DOHH2 (cell line): ENCODE results near the gene RGCC.

Experiments used
- EZH2phosphoT487 ChIP-seq: fragments of 200-600 bp; sonication (generic); IDR thresholded peaks from 2 replicates; pipeline ENCODE4 v1.6.1; 2017; ENCODE audit warnings: borderline replicate concordance, mild to moderate bottlenecking, antibody characterized with exemption, low read length, moderate library complexity, mixed read lengths
- TF ChIP-seq, protein P1 (sequence below): fragments of 200-600 bp; sonication (generic); IDR thresholded peaks from one replicate; pipeline ENCODE4 v1.5.1; 2014; ENCODE audit warnings: antibody characterized with exemption, mild to moderate bottlenecking, low read depth, low read length; ENCODE audit not compliant: poor library complexity, severe bottlenecking

DNA sequence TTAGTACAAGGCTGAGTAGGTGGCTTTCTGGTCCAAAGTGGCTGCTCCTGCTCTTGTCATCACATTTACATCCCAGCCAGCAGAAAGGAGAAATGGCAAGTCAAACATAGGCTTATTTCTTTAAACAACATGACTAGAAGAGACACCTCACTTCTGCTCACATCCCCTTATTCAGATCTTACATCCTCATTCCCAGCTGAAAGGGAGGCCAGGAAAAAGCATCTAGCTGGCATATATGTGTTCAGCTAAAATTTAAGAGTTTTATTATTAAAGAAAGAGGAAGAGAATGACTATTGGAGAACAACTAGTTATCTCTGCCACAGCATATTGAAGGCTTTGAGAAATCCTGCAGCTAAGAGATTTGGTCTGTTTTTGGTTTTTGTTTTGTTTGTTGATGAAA lies 34.1 kb downstream of the RGCC start:
- TF ChIP-seq, protein P1, sequence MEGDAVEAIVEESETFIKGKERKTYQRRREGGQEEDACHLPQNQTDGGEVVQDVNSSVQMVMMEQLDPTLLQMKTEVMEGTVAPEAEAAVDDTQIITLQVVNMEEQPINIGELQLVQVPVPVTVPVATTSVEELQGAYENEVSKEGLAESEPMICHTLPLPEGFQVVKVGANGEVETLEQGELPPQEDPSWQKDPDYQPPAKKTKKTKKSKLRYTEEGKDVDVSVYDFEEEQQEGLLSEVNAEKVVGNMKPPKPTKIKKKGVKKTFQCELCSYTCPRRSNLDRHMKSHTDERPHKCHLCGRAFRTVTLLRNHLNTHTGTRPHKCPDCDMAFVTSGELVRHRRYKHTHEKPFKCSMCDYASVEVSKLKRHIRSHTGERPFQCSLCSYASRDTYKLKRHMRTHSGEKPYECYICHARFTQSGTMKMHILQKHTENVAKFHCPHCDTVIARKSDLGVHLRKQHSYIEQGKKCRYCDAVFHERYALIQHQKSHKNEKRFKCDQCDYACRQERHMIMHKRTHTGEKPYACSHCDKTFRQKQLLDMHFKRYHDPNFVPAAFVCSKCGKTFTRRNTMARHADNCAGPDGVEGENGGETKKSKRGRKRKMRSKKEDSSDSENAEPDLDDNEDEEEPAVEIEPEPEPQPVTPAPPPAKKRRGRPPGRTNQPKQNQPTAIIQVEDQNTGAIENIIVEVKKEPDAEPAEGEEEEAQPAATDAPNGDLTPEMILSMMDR, result no peak
- TF ChIP-seq EZH2phosphoT487, result no peak
